Measurements from ENCODE around the gene PTTG1. TPM values are rescaled to one million over a fixed set of nuclear protein-coding genes. Genes with fewer than 3 reads are reported as not detected.

Gene PTTG1
- total and polyA plus RNA-seq, 7 donors, result 1.8 to 93.8 (median 11.9) TPM

DNA sequence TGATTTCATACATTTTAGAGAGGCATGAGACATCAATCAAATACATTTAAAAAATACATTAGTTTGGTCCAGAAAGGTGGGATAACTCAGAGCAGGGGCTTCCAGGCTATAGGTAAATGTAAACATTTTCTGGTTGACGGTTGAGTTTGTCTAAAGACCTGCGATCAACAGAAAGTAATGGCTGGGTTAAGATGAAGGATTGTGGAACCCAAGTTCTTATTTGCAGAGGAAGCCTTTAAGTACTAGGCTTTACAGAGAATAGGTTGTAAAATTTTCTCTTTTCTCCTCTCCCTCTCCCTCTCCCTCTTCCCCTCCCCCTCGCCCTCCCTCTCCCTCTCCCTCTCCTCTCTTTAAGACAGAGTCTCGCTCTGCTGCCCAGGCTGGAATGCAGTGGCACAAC, 50.8 kb downstream of the PTTG1 start:
- Histone ChIP-seq H3K27me3 (no peaks in the 10 kb centered on the region), H3K9me3 (no peaks in the 10 kb centered on the region), H3K36me3 (no peaks in the 10 kb centered on the region), H3K27ac (no peak overlapping the region), H3K4me3 (no peak overlapping the region), H3K4me1 (peaks cover 0 to 21% (median 10%) of the 10 kb centered on the region in 4 donors)
- intact Hi-C loops (cut with DNase I), result no loop called here
- 88 to 94% methylated on average over 4 of the region's 4 CpGs for WGBS, 2 donors
- no peak for DNase-seq
- TF ChIP-seq EP300 (IDR thresholded peaks at IDR 0.05), result no peak
- TF ChIP-seq, protein P1, sequence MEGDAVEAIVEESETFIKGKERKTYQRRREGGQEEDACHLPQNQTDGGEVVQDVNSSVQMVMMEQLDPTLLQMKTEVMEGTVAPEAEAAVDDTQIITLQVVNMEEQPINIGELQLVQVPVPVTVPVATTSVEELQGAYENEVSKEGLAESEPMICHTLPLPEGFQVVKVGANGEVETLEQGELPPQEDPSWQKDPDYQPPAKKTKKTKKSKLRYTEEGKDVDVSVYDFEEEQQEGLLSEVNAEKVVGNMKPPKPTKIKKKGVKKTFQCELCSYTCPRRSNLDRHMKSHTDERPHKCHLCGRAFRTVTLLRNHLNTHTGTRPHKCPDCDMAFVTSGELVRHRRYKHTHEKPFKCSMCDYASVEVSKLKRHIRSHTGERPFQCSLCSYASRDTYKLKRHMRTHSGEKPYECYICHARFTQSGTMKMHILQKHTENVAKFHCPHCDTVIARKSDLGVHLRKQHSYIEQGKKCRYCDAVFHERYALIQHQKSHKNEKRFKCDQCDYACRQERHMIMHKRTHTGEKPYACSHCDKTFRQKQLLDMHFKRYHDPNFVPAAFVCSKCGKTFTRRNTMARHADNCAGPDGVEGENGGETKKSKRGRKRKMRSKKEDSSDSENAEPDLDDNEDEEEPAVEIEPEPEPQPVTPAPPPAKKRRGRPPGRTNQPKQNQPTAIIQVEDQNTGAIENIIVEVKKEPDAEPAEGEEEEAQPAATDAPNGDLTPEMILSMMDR (IDR thresholded peaks at IDR 0.05), result no peak

DNA sequence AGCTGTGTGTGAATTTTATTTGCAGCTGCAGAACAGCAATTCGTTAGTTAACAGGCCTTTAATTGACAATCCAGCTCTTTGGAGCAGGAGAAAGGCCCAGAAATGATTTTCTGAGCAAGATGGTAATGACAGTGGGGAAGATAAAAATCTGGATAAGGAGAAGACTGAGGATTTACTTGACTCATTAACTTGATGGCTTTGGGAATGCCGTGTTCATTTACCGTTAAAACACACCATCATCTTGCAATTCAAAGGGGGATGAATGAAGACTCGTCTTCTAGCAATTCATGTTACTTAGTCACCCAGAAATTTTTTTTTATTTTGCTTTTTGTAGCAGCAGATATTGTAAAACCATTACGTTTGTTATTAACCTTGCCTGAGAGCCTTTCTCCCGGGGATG, 52.0 kb downstream of the PTTG1 start:
- intact Hi-C loops (cut with DNase I), result no loop called here
- no peaks in the 10 kb centered on the region for H3K9me3 ChIP-seq
- H3K36me3 ChIP-seq, result no peaks in the 10 kb centered on the region
- no peak overlapping the region for H3K27ac ChIP-seq
- no peaks in the 10 kb centered on the region for H3K27me3 ChIP-seq
- peaks cover 0 to 10% (median under 1%) of the 10 kb centered on the region in 4 donors for H3K4me1 ChIP-seq
- no peak for DNase-seq
- TF ChIP-seq EP300 (IDR thresholded peaks at IDR 0.05) (no peak), POLR2A (IDR thresholded peaks at IDR 0.05) (no peak), POLR2AphosphoS5 (IDR thresholded peaks at IDR 0.05) (no peak)
- TF ChIP-seq, protein P1 (IDR thresholded peaks at IDR 0.05), result no peak
- no peak overlapping the region for H3K4me3 ChIP-seq
- WGBS, 2 donors, result 42 to 68% methylated on average over 6 of the region's 6 CpGs

DNA sequence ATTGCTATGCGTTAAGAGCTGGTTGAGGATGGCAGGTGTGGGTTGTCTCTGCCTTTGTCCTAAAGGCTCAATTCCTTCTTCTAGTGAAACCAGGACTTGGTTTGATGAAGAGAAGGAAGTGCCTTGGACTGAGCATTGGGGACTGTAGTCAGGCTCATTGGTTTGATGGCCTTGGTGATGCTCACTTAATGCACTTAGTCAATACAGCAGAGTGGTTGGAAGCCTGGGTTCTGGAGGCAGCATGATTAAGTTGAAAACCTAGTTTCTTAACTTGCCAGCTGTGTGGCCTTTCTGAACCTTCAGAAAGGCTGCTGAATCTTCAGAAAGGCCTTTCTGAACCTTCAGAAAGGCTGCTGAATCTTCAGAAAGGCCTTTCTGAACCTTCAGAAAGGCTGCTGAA, 52.4 kb downstream of the PTTG1 start:
- Histone ChIP-seq H3K27me3 (no peaks in the 10 kb centered on the region), H3K9me3 (no peaks in the 10 kb centered on the region), H3K4me3 (no peak overlapping the region), H3K27ac (no peak overlapping the region), H3K4me1 (peaks cover 0 to 10% (median 0%) of the 10 kb centered on the region in 4 donors), H3K36me3 (no peaks in the 10 kb centered on the region)
- no peak for DNase-seq
- WGBS, 2 donors, result 26 to 68% methylated on average over 1 of the region's 1 CpG
- no peak for TF ChIP-seq POLR2AphosphoS5 (IDR thresholded peaks at IDR 0.05)
- no peak for TF ChIP-seq EP300 (IDR thresholded peaks at IDR 0.05)
- TF ChIP-seq, protein P1 (IDR thresholded peaks at IDR 0.05), result no peak
- no peak for TF ChIP-seq POLR2A (IDR thresholded peaks at IDR 0.05)
- intact Hi-C loops (cut with DNase I), result no loop called here

DNA sequence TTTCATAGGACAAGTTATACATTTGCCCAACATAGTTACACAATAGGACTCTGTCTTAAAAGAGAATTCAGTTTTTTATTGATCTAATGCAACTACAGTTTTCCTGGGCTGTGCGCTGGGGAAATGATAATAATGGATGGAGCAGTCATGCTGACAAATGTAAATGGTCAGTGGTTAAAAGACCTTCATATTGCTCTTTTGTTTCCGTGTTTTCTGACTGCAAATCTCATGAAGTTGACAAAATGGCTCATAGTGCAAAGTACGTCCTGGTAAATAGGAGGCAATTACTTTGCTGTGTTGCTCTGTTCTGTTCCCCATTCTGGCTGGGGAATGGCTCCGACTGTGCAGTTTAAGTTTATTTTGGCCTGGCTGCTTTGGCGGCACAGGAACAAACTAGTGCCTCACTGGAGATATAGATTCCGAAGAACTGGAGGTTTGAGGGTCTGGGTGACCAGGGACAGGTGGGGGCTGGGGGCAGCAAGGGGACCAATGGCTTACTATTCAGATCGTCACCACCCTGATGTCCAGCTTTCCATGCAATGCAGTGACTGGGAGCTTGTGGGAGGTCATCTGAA, 54.3 kb downstream of the PTTG1 start:
- no peak for TF ChIP-seq POLR2AphosphoS5 (IDR thresholded peaks at IDR 0.05)
- TF ChIP-seq, protein P1 (IDR thresholded peaks at IDR 0.05), result no peak
- no peak for TF ChIP-seq POLR2A (IDR thresholded peaks at IDR 0.05)
- TF ChIP-seq EP300 (IDR thresholded peaks at IDR 0.05), result no peak
- DNase-seq, result no peak
- no peak overlapping the region for H3K4me3 ChIP-seq
- no peak overlapping the region for H3K27ac ChIP-seq
- peaks cover 0 to 20% (median 7%) of the 10 kb centered on the region in 4 donors for H3K4me1 ChIP-seq
- no peaks in the 10 kb centered on the region for H3K27me3 ChIP-seq
- no peaks in the 10 kb centered on the region for H3K36me3 ChIP-seq
- intact Hi-C loops (cut with DNase I), result no loop called here
- 18 to 70% methylated on average over 7 of the region's 7 CpGs for WGBS, 2 donors
- H3K9me3 ChIP-seq, result no peaks in the 10 kb centered on the region
